Measurements from ENCODE around the gene DLX4.

Gene DLX4

DNA sequence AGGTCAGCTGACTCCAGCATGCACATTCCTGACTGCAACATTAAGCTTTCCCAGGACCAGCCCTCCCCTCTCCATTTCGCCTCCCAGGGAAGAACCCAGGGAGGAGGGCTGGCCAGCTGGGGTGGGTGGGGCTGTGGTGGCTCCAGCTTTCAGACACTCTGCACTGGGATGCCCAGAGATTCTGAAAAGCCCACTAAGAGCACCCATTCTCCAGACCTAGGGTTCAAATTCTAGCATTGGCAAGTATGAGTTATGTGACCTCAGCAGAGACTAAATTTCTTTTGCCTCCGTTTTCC is 18.2 kb downstream of the DLX4 start:
- no peak for DNase-seq (ENCODE audit: low spot score)

DNA sequence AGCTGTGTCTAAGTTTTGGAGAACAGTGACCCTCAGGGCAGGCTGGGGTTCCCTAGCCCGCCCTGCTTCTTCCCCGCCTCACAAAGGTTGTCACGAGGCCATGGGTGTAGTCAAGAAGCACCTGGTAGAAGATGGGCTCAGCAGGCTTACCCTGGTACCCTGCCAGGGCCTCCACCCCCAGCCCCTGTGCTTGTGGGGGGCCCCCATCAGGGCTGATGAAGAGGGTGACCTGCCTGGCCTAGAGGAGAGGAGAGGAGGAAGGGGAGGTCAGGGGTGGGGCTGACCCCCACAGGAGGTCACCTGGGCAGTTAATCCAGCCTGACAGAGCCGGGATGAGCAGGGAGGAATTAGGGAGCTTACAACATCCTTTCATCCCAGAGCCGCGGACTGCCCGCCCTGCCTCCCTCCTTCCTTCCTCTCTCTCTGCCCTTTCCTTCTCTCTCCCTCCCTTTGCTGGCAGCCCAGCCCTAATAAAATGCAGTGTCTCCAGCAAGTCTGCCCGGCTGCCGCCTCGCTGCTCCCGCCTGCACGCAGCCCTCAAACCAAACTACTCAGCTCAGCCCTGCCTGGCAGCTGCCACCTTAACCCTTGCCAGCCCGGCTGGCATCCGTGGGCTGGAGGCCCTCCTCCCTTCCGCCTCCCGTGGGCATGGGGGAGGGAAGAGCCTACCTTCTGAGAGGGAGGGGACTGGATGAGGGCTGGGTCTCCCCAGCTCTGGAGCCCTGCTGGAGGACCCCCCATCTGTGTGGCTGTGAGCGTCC is 18.9 kb downstream of the DLX4 start:
- DNase-seq (ENCODE audit: low spot score), result no peak

DNA sequence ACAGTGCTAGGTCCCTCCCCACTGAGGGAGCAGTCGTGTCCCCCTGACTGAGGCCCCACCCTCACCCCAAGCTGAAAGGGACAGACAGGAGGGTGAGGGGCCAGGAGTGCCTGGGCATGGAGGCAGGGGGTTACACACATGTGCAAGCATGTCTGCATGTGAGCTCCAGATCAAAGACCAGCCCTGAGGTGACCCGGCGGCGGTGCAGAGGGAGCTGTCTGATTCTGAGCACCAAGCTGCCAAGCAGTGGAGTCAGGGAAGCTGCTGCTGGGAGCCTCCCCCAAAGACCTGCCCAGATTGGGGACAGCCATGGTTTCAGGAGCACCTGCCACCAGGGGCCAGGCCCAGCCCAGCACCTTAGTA is 20.5 kb downstream of the DLX4 start:
- no peak for DNase-seq (ENCODE audit: low spot score)

DNA sequence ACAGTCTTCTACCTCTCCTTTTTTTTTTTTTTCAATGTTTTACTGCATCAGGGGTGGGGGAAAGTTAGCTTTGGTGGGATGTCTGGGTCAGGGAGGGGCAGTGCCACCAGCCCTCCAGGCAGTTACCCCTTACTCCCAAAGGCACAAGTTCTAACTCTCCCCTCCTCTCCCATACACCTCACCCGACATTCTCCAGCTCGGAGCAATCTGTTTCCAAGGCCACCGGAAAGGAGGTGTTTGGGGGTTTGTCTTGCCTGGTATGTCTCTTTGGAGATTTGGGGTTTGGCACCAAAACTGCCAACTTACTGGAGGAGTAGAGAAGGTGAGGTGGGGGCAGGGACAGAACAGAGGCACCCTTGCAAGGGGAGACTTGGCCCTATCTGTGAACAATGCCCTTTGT is 21.3 kb downstream of the DLX4 start:
- no peak for DNase-seq (ENCODE audit: low spot score)

DNA sequence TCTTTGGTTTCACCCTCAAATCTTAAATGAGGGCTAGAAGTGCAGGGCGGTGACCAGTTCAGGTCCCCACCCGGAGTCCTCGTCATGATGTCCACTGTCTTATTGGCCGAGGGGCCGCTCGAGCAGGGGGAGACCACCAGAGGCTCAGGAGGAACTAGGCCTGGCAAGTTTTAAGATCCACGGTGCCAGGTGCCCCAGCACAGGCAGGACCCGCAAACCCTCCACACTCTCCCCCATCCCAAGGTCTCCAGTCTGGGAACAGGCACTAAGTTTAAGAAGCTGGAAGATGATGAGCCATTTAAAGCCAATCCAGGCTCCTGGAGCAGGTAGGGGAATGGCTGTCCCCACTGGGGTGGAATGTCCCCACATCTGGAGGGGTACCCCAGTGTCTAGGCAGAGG is 21.9 kb downstream of the DLX4 start:
- DNase-seq (ENCODE audit: low spot score), result no peak

DNA sequence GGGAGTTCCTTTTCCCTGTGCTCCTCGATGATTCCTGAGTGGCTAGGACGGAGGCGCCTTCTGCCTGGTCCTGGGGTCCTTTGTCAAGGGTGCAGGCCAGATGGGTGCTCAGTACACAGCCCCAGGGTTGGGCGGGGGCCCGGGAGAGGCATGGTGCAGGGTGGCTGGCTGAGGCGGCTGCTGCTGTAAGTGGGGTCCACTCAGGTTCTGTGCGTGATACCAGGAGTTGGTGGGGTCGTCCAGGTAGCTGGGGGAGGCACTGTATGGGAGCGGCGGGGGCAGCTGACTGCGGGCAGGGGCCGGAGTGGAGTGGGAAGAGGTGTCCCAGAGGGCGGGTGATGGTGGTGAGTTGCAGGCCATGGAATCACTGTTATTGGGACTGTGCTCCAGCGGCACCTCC is 22.4 kb downstream of the DLX4 start:
- DNase-seq (ENCODE audit: low spot score), result no peak

DNA sequence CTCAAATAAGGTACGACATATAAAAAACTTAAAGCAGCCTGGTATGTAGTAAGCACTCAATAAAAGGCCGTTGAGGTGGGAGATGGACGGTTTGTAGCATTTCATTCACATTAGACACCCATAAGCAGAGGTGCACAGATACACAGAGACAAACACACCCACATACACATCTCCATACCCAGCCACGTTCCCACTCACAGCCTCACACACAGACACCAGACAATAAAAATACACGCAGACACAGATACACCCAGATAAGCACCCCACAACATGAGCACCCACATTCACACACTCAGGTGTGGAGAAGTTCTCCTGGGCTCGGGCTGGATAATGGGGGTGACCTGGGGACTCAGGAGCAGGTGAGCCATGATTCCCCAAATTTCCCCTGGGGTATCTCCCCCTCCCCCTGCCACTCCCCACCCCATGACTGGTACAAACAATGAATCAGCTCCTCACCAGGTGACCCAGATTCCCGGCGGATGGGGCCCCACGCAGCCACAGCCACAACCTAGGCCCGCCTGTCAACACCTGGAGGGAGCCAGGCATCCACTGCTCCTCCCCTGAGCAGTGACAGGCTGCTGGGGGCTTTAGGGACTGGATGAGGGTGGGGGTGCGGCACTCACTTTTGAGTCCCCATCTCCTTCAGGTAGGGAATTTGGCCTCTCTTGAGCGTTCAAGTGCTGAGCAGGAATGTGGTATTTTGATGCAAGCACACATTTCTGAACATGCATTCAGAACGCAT is 23.4 kb downstream of the DLX4 start:
- DNase-seq (ENCODE audit: low spot score), result no peak

DNA sequence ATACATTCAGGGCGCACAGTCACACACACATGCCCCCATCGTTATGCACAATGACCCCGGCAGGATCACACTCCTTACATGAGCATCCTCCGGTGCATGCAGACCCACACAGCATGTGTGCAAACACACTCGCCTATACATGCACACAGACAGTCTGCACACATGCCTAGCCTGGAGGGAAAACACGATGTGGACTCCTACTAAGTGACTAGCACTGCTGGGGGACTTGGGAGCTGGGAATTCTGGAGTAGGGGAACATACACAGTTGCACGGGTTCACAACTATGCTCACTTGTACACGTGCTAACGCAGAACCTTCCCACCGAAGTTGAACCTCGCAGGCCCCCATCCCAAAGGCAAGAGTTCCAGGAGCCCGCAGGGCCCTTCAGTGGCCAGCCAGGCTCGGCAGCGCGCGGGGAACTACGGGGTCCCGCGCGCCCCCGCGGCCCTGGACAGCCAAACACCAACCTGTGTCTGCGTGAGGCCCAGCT is 24.0 kb downstream of the DLX4 start:
- DNase-seq (ENCODE audit: low spot score), result no peak

GRCh38 chr17:49993423-49994060 is 24.6 kb downstream of the DLX4 start:
- peak; percentile 19 for DNase-seq (ENCODE audit: low spot score)

DNA sequence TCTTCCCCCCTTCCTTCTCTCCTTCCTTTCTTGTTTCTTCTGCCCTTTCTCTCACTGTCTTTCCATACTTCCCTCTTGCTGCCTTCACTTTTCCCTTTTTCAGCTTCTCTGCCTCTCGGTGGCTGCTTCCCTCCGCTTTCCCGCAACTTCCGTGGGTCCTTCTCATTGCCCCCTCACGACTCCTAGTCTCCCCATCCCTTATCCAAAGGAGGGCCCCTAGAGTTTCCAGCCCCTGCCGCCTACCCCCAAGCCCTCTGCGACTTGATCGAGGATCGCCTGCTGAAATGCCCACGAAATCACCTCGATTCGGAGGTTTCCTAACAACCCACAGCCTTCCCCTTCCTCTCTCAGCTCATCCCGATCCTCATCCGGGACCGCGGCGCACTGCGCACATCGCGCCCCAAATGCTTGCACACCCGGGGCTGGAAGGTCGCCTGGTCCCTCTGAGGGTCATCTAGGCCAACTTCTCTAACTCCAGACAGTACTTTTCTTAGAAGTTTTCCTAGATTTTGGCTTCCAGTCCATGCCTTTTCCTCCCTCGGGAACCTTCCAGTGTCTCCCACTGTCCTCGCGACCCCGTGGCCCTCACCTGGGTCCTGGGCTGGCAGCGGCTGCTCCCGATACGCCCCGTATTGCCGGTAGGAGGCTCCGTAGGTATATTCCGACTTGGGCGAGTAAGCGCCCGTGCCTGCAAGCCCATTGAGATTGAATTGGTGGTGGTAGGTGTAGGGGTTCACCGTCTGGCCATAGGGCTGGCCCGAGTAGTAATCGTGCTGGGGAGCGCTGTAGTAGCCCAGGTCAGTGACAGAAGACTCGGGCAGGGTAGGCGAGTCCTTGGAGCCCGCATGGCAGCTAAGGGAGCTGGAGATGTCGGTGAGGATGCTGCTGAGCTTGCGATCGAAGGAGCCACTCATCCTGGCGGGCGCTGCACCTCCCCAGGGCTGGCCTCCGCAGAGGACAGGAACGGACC is 25.4 kb downstream of the DLX4 start:
- no peak for DNase-seq (ENCODE audit: low spot score)

GRCh38 chr17:49995055-49995738 is 26.2 kb downstream of the DLX4 start, which contains the start of gene DLX3:
DLX3 (minus strand) TSS chr17:49995224; CDS start chr17:49994998, 226 bp downstream.
- peak; percentile 10 for DNase-seq (ENCODE audit: low spot score)

- no peak for DNase-seq (ENCODE audit: low spot score)
Observed at GRCh38 chr17:49996121-49996494, 27.1 kb downstream of the DLX4 start.

DNA sequence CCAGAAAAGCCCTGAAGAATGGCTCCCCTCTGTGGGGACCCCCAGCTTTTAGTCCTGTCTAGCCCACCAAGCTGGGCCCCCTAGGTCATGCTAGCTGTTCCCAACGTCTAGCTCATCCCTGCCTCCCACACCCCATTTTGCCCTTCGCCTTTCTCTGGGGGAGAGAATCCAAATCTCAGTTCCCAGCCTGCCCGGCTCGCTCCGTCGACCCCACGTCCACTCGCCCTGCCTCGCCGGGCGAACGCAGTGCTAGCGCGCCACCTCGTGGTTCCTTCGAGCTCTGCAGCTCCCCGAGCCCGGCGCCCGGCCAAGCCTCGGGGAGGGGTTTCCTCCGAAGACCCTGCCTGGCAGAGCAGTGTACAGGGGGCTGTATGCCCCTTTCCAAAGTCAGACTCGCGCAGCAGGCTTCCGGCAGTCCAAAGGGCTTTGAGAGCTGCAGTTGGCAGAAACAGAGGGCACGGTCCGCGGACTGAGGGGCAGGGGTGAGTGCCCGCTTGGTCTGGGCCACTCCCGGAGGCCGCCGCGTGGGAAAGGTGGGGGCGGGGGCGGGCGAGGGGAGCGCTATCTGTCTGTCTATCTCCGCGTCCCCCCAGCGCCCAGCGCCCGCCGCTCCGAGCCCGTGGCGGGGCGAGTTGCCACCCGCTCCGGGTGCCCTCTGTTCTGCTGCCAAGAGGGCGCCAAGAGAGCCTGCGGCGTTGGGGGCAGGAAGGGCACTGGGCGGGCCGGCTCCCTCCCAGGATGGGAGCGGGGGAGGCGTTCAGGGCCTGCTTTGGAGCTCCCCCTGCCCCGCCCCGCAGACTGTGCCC is 27.7 kb downstream of the DLX4 start:
- peak; percentile 56 for DNase-seq (ENCODE audit: low spot score)

DNA sequence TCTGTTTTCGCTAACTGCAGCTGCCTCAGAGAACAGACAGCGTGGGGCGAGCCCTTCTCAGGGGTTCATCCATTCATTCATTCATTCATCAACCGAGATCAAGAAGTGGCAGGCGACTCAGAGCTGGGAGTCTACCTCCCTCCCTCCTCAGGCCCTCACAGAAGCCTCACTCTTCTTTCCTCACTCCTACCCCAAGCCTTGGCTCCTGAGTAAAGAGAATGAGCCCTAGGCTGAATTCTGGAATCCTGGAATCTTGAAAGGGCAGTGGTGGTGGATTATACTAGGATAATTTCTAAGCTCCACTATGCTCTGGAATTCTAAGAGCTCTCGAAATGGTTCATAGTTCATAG is 28.3 kb downstream of the DLX4 start:
- DNase-seq (ENCODE audit: low spot score), result no peak

DNA sequence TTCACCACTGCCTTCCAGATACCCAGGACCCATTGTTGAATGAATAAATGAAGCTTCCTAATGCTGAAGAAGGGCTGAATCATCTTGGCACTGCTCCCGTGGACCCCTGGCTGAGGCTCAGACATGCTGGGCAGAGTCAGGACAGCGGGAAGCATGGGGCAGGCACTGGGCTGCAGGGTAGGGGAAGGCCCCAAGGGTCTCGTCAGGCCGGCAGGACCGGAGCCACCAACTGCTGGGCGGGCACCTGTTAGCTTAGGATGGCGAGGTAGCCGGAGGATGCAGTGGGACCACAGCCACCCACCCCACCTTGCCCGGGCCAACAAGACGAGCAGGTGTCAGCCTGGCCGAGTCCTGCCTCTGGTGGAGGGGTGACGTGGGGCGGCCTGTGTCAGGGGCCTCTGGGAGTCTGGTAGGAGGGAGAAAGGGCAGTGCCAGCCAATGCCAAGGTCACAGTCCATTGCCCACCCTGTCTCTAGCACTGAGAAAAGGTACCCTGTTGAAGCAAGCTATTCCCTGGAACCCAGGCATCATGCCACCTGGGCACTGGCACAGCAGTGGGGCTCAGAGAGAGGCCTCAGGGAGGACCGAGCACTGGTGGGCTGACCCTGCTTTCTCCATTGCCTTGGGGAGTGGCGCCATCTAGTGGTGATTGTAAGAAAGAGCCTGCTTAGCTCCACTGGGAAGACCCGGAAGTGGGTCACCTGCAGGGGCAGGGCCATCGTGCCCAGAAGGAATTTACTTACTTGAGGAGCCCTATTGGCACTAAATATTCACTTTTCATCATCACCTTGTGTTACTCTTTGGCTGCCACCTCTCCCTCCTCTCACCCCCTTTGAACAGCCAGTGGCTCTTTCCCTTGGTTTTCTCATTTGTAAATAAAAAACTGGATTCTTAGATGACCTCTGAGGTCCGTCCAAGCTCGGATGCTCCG is 29.0 kb downstream of the DLX4 start:
- peak; percentile 84 for DNase-seq (ENCODE audit: low spot score)

GRCh38 chr17:49998836-49999511 is 30.0 kb downstream of the DLX4 start:
- DNase-seq (ENCODE audit: low spot score), result no peak

GRCh38 chr17:50003911-50004310 is 34.9 kb downstream of the DLX4 start:
- DNase-seq (ENCODE audit: low spot score), result no peak

DNA sequence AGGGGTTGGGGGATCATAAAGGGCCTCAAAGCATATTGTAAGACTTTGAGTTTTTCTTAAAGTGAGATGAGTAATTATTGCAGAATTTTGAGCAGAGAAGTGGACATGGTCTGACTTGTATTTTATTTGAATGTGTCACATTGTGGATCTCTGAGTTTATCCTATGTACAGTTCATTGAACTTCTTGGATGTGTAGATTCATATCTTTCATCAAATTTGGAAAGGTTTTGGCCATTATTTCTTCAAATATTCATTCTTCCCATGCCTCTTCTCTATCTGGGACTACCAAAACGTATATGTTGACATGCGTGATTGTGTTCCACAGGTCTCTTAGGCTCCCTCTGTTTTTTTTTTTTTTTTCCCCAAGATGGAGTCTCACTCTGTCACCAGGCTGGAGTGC is 40.3 kb downstream of the DLX4 start:
- DNase-seq (ENCODE audit: low spot score), result no peak

DNA sequence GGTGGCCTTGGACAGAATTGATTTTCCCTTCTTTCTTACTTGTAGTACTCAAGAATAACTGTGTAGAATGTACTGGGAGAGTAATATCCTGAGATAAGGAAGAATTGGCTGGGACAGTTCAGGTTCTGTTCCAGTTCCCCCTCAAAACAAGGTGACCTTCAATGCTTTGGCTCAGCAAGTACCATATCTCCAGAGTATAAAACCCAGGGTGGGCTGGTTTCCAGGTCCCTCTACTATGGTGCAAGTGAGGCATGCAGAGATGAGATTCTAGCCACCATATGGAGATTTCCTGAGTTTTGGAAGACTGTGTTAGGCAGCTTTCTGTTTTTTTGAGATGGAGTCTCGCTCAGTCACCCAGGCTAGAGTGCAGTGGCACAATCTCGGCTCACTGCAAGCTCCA is 44.1 kb downstream of the DLX4 start:
- no peak for DNase-seq (ENCODE audit: low spot score)
